Heart right ventricle (tissue), 16 donors: Measurements from ENCODE around the gene COG5. TPM values are rescaled to one million over a fixed set of nuclear protein-coding genes. Genes with fewer than 3 reads are reported as not detected.
A peak's percentile ranks its signal among the peaks of the same experiment; 100 is the strongest.

Experiments
- ATAC-seq, 8 donors: fragments of 200-7000 bp; cut with Tn5 transposase; one replicate each; pipeline ENCODE4 v1.9.1; 2020; ENCODE audit warnings: mild to moderate bottlenecking in 8 of 8, moderate library complexity in 8 of 8, moderate number of reproducible peaks in 1 of 8
- DNase-seq, 2 donors: peaks; one replicate each; pipeline ENCODE4 v3.0.0-alpha.2; 2020
- H3K27ac ChIP-seq, 10 donors: fragments of 200-600 bp; sonication (generic) in 2 of 10; one replicate each; pipeline versions ENCODE4 v1.5.0 to v1.8.0; 2020 to 2022; ENCODE audit warnings: mild to moderate bottlenecking in 3 of 10
- H3K27me3 ChIP-seq, 7 donors: fragments of 200-600 bp; one replicate each; pipeline ENCODE4 v1.8.0; 2021 to 2022; ENCODE audit warnings: mild to moderate bottlenecking in 2 of 7
- H3K36me3 ChIP-seq, 9 donors: fragments of 200-600 bp; sonication (generic) in 1 of 9; one replicate each; pipeline versions ENCODE4 v1.5.0 to v1.8.0; 2020 to 2022; ENCODE audit warnings: mild to moderate bottlenecking in 2 of 9
- H3K4me1 ChIP-seq, 9 donors: fragments of 200-600 bp; sonication (generic) in 1 of 9; one replicate each; pipeline versions ENCODE4 v1.5.0 to v1.8.0; 2020 to 2022; ENCODE audit warnings: mild to moderate bottlenecking in 4 of 9
- H3K4me3 ChIP-seq, 10 donors: fragments of 200-600 bp; sonication (generic) in 2 of 10; one replicate each; pipeline versions ENCODE4 v1.5.0 to v1.8.0; 2020 to 2022; ENCODE audit warnings: mild to moderate bottlenecking in 7 of 10, moderate library complexity in 2 of 10
- H3K9me3 ChIP-seq, 11 donors: fragments of 200-600 bp in 10 of 11; sonication (generic) in 2 of 11; one replicate each; pipeline versions ENCODE4 v1.5.0 to v1.8.0; 2013 to 2022; ENCODE audit warnings: mild to moderate bottlenecking in 2 of 11, control low read depth in 1 of 11, moderate library complexity in 1 of 11
- WGBS, 2 donors: extraction: QIAGEN DNeasy Blood & Tissue Kit; methylation state at CpG; one replicate each; pipeline ENCODE4 v1.1.7; 2013; ENCODE audit warnings: inconsistent platforms in 1 of 2; 5-methylcytosine and 5-hydroxymethylcytosine counted together
- intact Hi-C, 10 donors: fragments of 100-400 bp; cut with DNase I; formaldehyde crosslinking; loops; one replicate each; pipeline versions ENCODE4 v1.11.1 to v1.14.2; 2022
- long read RNA-seq, 3 donors: library from polyadenylated mRNA; unstranded; transcript quantifications; one replicate each; pipeline ENCODE4 v2.0.0, GENCODE V29; 2020 to 2021
- polyA plus RNA-seq, 2 donors: library from polyadenylated mRNA; stranded (reverse); fragments of 200-250 nt; gene quantifications; one replicate each; pipeline ENCODE4 v1.2.3, GENCODE V29; 2013
- total RNA-seq, 10 donors: library from RNA; stranded (reverse); fragmentation: NEBNext Ultra II Directional in 3 of 10; extraction: Animal tissue kit (Norgen Biotek cat#: 25700) in 3 of 10; gene quantifications; one replicate each; pipeline versions ENCODE4 v1.2.1 to v1.2.4, GENCODE V29; 2021 to 2023
- TF ChIP-seq, protein P1 (sequence below), 9 donors: fragments of 200-600 bp; sonication (generic) in 2 of 9; IDR thresholded peaks; one replicate each; pipeline versions ENCODE4 v1.5.0 to v1.8.0; 2021 to 2022; ENCODE audit warnings: antibody characterized with exemption in 9 of 9, mild to moderate bottlenecking in 5 of 9, moderate library complexity in 1 of 9
- donor health status: Arrhythmogenic right ventricular cardiomyopathy.
- donor health status: ischemic (EF 13 %, LVEDD 7.1; RV severe dilation, severe dysfunction).
- donor health status: healthy with polysubstance abuse.
- donor health status: DM: no; HTN: yes; CAD: no.
- donor health status: DM: no; HTN: no; CAD: no.
- donor health status: ischemic (EF 25% LVEDD 6.9; RV normal size, moderate dysfunction).
- donor health status: ischemic (EF 25% LVEDD 5.7; RV mildly dilated, moderate dysfunction).
- donor health status: healthy.
- donor health status: DM: yes; HTN: yes; CAD: no.
- donor health status: Ischemic cardiomyopathy.
- donor health status: ischemic (EF 35%, LVEDD 5.7; RV mildly dilated, moderate dysfunction).
- donor health status: nonischemic (EF 11% LVEDD 7.7; RV severe dilation, severe dysfunction).
- donor health status: DM: yes; HTN: yes; CAD: no.
- donor health status: PGD.
- donor health status: ischemic (EF 29% LVEDD 5.4; RV normal size, mild dysfunction).
- donor health status: nonischemic (EF 23%, LVEDD 6.1; RV moderate dilation, normal function).

COG5 gene
- total RNA-seq (10 to 100 TPM; 44.2 to 65.8 (median 53.0) TPM), polyA plus RNA-seq (10 to 100 TPM in 1 of 2 donors, 1 to 10 TPM in 1; 8.4 to 14.7 TPM)
- long read RNA-seq, donor 1, full-length matches to known transcripts, result 29 of 50 reads
- long read RNA-seq, donor 1, partial matches to known transcripts, result 6 of 50 reads
- long read RNA-seq, donor 1, other reads (novel, unspliced or antisense), result 15 of 50 reads
- long read RNA-seq, donor 2, full-length matches to known transcripts, result 37 of 64 reads
- long read RNA-seq, donor 2, partial matches to known transcripts, result 8 of 64 reads
- long read RNA-seq, donor 2, other reads (novel, unspliced or antisense), result 19 of 64 reads
- long read RNA-seq, donor 3, full-length matches to known transcripts, result 68 of 119 reads
- long read RNA-seq, donor 3, partial matches to known transcripts, result 25 of 119 reads
- long read RNA-seq, donor 3, other reads (novel, unspliced or antisense), result 26 of 119 reads

DNA sequence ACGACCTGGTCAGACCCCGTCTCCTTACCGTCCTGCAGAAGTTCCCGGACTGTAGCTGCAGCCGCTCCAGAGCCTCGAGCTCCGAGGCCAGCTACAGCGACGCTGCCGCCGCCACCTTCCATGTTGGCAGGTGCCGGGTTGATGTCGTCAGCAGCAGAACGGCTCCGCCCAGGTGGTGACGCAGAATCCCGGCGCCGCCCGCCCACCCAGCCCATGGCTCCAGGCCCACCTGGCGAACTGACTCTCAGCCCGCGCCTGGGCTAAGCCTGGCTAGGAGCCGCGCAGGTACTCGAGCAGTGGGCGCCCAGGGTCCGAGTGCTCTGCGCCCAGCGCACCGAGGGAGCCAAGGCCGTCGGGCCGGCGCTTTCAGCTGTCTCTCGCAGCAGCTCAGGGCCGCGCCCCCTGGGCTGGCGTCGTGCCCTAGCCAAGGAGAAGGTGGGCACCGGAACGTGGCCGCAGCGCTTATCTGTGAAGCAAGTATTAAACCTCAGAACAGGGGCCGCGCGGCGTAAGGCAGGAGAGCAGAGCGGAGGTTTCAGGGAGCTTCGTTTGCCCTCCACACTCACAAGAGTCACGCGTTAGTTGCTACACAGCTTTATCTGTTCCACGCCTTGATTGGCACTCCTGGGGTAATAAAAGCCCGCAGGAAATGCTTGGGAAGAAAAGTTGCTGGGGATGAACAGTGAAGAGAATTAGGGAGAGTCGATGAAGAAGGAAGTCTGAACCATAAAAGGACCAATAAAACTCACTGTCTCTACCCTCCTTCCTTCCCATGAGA lies at the start of gene COG5, which contains the start of gene DUS4L:
COG5 (minus strand) TSS at position 146 of the 778 bp plus-strand sequence; CDS start at position 122, 24 bp downstream.
DUS4L (plus strand) TSS at position 197 of the 778 bp plus-strand sequence. CDS start 3,100 bp downstream, outside the sequence.
- intact Hi-C loops, result loop anchor here in 3 of 10 donors (2.0 to 5.0 kb wide), 3 partner anchors 15 to 92 kb away; partner anchors contain the start of gene GPR22 (in 1 of the 3)
- Histone ChIP-seq H3K27me3 (no peaks in the 10 kb centered on the region), H3K9me3 (no peaks in the 10 kb centered on the region), H3K27ac (peak within 1 kb of the TSS; percentile 88 to 98 (median 94)), H3K36me3 (peaks cover 0 to 7% (median 0%) of the 10 kb centered on the region in 9 donors), H3K4me1 (peaks cover 0 to 57% (median 49%) of the 10 kb centered on the region in 9 donors), H3K4me3 (peak within 1 kb of the TSS; percentile 68 to 99 (median 87))
- TF ChIP-seq, protein P1, sequence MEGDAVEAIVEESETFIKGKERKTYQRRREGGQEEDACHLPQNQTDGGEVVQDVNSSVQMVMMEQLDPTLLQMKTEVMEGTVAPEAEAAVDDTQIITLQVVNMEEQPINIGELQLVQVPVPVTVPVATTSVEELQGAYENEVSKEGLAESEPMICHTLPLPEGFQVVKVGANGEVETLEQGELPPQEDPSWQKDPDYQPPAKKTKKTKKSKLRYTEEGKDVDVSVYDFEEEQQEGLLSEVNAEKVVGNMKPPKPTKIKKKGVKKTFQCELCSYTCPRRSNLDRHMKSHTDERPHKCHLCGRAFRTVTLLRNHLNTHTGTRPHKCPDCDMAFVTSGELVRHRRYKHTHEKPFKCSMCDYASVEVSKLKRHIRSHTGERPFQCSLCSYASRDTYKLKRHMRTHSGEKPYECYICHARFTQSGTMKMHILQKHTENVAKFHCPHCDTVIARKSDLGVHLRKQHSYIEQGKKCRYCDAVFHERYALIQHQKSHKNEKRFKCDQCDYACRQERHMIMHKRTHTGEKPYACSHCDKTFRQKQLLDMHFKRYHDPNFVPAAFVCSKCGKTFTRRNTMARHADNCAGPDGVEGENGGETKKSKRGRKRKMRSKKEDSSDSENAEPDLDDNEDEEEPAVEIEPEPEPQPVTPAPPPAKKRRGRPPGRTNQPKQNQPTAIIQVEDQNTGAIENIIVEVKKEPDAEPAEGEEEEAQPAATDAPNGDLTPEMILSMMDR (IDR thresholded peaks at IDR 0.05), result peak in 1 of 9 donors; percentile 3
- DNase-seq, result peak; percentile 85 to 86
- ATAC-seq, result peak; percentile 94 to 98 (median 96)
- WGBS, 2 donors, result 0 to 1% methylated on average over 55 of the region's 55 CpGs

DNA sequence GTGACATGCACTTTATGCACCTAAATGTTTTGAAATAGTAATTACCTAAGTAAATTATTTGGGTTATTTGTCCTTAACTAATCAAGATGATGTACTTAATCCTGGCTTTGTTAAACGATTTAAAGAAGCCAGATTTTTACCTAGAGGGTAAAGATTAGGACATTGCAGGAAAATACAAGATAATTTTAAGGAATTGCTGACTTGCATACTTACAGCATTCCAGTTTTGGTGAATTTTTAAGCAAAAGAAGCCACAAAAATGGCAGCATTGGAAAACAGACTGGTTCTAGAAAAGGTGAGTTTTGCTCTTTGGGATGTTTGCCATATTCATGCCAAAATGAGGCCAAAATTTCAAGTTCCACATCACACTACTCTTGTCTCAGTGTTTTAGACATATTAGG lies 49.7 kb upstream of the COG5 start:
- no peaks in the 10 kb centered on the region for H3K27me3 ChIP-seq
- peaks cover 0 to 39% (median 21%) of the 10 kb centered on the region in 9 donors for H3K4me1 ChIP-seq
- DNase-seq (no peak), ATAC-seq (no peak)
- no peaks in the 10 kb centered on the region for H3K9me3 ChIP-seq
- peak overlapping the region in 1 of 10 donors; percentile 37 for H3K27ac ChIP-seq
- TF ChIP-seq, protein P1 (IDR thresholded peaks at IDR 0.05), result no peak
- no peak overlapping the region for H3K4me3 ChIP-seq
- intact Hi-C loops, result loop anchor here in 2 of 10 donors (5.0 to 10.0 kb wide), 2 partner anchors 51 to 111 kb away; partner anchors contain the start of genes COG5 (in 1 of the 2) and DUS4L (in 1 of the 2)
- H3K36me3 ChIP-seq, result peaks cover 0 to 73% (median 20%) of the 10 kb centered on the region in 9 donors
- WGBS, 2 donors, result 86 to 90% methylated on average over 1 of the region's 1 CpG

DNA sequence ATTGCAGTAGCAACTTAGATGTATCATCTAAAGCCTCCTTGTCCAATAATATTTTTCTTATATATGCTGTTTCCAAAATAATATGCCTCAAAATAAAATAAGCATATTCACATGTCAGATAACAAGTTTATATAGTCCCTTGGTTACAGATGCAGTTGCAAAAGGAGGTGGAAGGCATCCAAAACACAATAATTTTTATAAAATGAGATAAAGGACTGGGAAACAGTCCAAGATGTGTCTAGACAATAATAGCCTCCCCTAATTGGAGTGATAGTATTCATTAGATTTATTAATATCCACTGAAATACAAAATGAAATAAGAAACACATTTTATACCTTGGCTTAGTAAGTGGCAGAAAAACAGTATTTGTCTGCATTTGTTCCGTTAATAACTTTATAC lies 46.6 kb upstream of the COG5 start:
- DNase-seq (no peak), ATAC-seq (peak in 4 of 8 donors; percentile 58 to 77 (median 62))
- no peaks in the 10 kb centered on the region for H3K9me3 ChIP-seq
- H3K36me3 ChIP-seq, result peaks cover 0 to 66% (median 10%) of the 10 kb centered on the region in 9 donors
- TF ChIP-seq, protein P1 (IDR thresholded peaks at IDR 0.05), result no peak
- WGBS, 2 donors, result 37 to 41% methylated on average over 1 of the region's 1 CpG
- intact Hi-C loops, result loop anchor here in 2 of 10 donors (5.0 to 10.0 kb wide), 2 partner anchors 48 to 114 kb away; partner anchors contain the start of genes COG5 (in 1 of the 2) and DUS4L (in 1 of the 2)
- H3K27me3 ChIP-seq, result no peaks in the 10 kb centered on the region
- H3K27ac ChIP-seq, result peak overlapping the region in 8 of 10 donors; percentile 27 to 81 (median 68)
- peaks cover 0 to 41% (median 25%) of the 10 kb centered on the region in 9 donors for H3K4me1 ChIP-seq
- H3K4me3 ChIP-seq, result no peak overlapping the region
